Activated T-helper 17 cell treated with anti-CD3 and anti-CD28 coated beads, Interleukin-2, amount 50 U/mL, for 72 hours (primary cell): ENCODE measurements around the gene MIA3. TPM values are rescaled to one million over a fixed set of nuclear protein-coding genes. Genes with fewer than 3 reads are reported as not detected.

ENCODE experiments used
- ATAC-seq: fragments of 150-1000 bp; cut with Tn5 transposase; replicated peaks from 2 replicates; pipeline ENCODE4 v1.10.0; 2021; ENCODE audit warnings: mild to moderate bottlenecking, moderate library complexity
- H3K27ac Mint-ChIP-seq: one replicate; pipeline ENCODE4 v1.8.0; 2022; ENCODE audit warnings: mixed read lengths
- H3K27me3 Mint-ChIP-seq: one replicate; pipeline ENCODE4 v1.8.0; 2022; ENCODE audit warnings: mixed read lengths
- H3K36me3 Mint-ChIP-seq: one replicate; pipeline ENCODE4 v1.8.0; 2022; ENCODE audit warnings: low read depth, mild to moderate bottlenecking, mixed read lengths
- H3K4me1 Mint-ChIP-seq: one replicate; pipeline ENCODE4 v1.8.0; 2022; ENCODE audit warnings: mixed read lengths
- H3K4me3 Mint-ChIP-seq: one replicate; pipeline ENCODE4 v1.8.0; 2022; ENCODE audit warnings: mild to moderate bottlenecking, mixed read lengths
- H3K9me3 Mint-ChIP-seq: one replicate; pipeline ENCODE4 v1.8.0; 2022; ENCODE audit warnings: mixed read lengths
- total RNA-seq, 2 donors: library from RNA; stranded (reverse); gene quantifications; one replicate each; pipeline ENCODE4 v1.2.3, GENCODE V29; 2022

The MIA3 gene
- total RNA-seq, 2 donors from 2014 or later, result 31.2 to 32.8 TPM

DNA sequence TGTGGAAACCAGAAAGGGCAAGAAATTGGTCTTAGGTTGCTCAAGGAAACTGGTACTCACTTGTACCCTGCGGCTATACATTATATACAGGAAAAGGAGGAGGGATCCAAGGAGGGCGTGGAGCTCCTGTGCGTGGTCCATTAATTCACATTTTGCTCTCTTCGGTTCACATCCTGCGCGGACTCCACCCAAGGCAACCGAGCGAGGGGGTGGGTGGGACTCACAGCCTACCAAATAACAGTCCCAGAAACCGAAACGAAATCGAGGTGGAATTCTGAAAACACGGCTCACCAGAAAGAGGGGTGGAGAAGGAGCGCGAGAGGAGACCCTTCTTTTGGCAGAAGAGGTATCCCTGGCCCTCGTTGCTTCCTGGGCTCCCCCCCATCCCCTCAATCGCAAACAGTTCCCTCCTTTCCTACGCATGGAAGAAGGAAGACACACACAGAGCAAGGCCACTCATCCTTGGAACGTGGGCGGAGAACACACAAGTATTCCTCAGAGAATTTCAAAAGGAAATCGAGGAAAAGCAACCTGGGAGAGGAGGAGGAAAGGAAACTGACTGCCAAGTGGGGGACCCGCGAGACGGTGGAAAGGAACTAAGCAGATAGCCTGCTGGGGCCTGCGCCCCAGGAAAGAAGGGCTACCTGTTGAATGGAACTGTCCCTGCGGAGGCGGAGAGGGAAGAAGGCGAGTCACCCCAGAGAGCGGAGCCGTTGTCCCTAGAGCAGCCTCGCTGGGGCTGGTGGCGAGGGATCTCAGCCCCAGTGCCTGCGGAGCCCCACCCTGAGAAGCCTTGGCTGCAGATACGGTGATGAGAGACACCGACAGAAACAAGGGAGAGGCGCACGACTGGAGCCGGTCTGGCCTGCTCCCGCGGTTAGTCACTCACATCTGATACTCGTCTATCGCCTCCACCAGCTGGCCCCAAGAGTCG lies 93.7 kb downstream of the MIA3 start:
- peaks cover 74% of the 10 kb centered on the region for H3K36me3 Mint-ChIP-seq
- H3K4me3 Mint-ChIP-seq, result peak overlapping the region; percentile 99
- no peaks in the 10 kb centered on the region for H3K9me3 Mint-ChIP-seq
- H3K4me1 Mint-ChIP-seq, result peaks cover 14% of the 10 kb centered on the region
- H3K27me3 Mint-ChIP-seq, result no peaks in the 10 kb centered on the region
- peak overlapping the region; percentile 99 for H3K27ac Mint-ChIP-seq
- ATAC-seq, result peak; percentile 54

DNA sequence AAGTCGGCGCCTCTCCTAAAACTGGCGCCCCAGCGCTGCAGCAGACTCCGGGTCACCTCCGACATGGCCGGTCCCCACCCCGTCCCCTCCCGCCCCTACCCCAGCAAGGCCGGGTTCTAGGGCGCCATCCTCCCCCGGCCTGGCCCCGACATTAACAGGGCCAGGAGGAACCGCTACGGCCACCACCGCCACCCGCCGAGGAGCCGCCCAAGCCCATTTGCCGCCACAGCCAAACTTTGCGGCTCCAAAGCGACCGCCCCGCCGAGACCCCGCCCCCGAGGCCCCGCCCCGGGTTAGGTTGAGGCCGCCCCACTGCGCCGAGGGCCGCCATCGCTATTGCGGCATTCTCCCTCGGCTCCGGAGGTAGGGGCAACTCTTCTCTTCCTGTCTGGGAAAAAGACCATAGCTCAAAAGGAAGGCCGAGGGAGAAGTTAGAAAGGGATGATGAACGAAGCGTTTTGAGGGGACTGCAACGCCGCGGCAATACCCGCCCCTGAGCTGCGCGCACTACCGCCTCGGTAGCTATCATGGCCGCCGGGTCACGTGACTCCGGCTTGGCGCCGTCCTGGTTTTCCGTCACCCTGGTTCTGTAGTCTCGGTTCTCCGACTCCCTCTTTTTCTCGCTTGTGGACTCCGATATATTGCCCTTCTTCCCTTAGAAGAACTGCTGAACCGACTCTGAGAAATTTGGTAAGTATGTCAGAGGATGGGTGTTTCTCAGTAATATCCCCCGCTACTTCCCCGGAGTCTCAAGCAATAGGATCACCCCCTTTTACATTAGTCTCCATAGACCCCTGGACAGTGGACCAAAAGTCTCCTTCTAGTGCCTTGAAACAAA lies 94.6 kb downstream of the MIA3 start, which contains the start of the genes AIDA and BROX:
Gene AIDA, minus strand, starts transcription at position 239 of the 838 bp plus-strand sequence. Its CDS starts 174 bp downstream, at position 65.
Gene BROX, plus strand, starts transcription at position 312 of the 838 bp plus-strand sequence. CDS start 3,136 bp downstream, outside the sequence.
- peaks cover 14% of the 10 kb centered on the region for H3K4me1 Mint-ChIP-seq
- H3K4me3 Mint-ChIP-seq, result peak within 1 kb of the TSS; percentile 99
- H3K27ac Mint-ChIP-seq, result peak within 1 kb of the TSS; percentile 99
- H3K27me3 Mint-ChIP-seq, result no peaks in the 10 kb centered on the region
- H3K9me3 Mint-ChIP-seq, result no peaks in the 10 kb centered on the region
- H3K36me3 Mint-ChIP-seq, result peaks cover 80% of the 10 kb centered on the region
- ATAC-seq, result peak; percentile 87

DNA sequence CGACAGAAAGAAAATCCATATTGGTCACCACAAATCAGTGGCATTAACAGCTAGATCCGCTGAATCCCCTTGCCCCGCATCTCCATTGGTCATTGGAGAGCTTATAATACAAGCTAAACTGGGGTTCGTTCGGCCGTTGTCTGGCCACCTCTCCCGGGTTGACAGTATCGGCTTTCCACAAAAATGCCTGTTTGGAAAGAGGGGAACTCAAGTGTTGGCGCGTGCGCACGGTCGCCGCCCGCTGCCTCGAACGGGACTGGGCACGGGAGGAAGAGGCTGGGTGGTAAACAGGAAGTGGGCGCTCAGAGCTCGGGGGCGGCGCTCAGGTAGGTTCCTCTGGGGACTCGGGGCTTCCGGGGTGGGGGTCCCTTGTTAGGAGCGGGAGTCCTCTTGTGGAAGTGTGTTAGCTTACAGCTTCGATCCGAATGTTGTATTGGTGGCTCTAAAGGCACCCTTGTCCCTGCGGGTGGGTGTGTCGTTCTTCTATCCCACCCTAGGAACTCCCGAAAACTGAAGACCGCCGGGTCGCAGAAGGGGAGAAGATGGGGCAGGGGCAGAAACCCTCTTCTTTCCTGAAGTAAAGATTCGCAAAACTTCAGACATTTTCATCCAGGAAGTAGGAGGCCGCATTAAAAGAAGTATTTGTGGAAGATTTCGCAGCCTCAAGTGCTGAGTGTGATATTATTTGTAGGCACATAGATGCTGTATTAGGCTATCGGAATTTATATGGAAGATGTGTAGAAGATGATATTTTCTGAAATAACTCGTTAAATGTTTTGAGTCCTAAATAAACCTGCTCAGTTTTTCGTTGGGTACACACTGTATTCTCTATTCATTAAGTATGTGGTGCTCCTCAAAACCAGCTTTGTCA lies 95.4 kb downstream of the MIA3 start:
- Mint-ChIP-seq H3K4me3 (peak overlapping the region; percentile 99), H3K4me1 (peaks cover 18% of the 10 kb centered on the region), H3K36me3 (peaks cover 89% of the 10 kb centered on the region), H3K27ac (peak overlapping the region; percentile 99), H3K27me3 (no peaks in the 10 kb centered on the region), H3K9me3 (no peaks in the 10 kb centered on the region)
- ATAC-seq, result peak; percentile 67

DNA sequence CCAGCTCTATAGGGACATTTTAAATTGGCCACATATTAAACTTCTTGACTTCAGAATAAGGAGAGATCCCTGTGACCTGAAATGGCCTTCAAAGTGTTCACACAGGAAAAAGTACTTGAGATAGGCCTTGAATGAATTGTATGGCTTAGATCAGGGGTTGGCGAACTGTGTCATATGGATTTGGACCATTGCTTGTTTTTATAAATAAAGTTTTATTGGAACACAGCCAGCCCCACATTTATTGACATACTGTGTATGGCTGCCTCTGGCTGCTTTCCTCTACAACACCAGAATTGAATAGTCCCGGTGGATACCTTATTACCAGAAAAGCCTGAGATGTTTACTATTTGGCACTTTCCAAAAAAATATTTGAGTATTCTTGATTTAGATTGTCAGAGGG lies 98.5 kb downstream of the MIA3 start:
- Mint-ChIP-seq H3K9me3 (no peaks in the 10 kb centered on the region), H3K36me3 (peaks cover 89% of the 10 kb centered on the region), H3K27ac (no peak overlapping the region), H3K4me3 (no peak overlapping the region), H3K4me1 (peaks cover 9% of the 10 kb centered on the region), H3K27me3 (no peaks in the 10 kb centered on the region)
- ATAC-seq, result no peak

Other genes with a start within 250 kb of the MIA3 start
- gene HHIPL2, start 70.0 kb upstream of the MIA3 start, total RNA-seq, result under 1 TPM; 0.32 to 0.56 TPM
- 10 to 100 TPM; 13.1 to 19.5 TPM for gene TAF1A, start 28.2 kb upstream of the MIA3 start, total RNA-seq
- 10 to 100 TPM; 51.2 to 54.8 TPM for gene AIDA, start 94.4 kb downstream of the MIA3 start, total RNA-seq
- 10 to 100 TPM; 51.7 to 52.3 TPM for gene BROX, start 94.5 kb downstream of the MIA3 start, total RNA-seq
- gene FAM177B, start 119.1 kb downstream of the MIA3 start, total RNA-seq, result under 1 TPM in 1 of 2 donors, not detected in 1; 0.95 TPM
- 1 to 10 TPM; 1.8 to 2.1 TPM for gene DISP1, start 196.9 kb downstream of the MIA3 start, total RNA-seq